B cell (primary cell): Measurements from ENCODE around the gene TFEC. TPM values are rescaled to one million over a fixed set of nuclear protein-coding genes. Genes with fewer than 3 reads are reported as not detected.
"Not testable (repeated sequence)": the region's sequence is repeated elsewhere in the genome, so short reads cannot be mapped to it uniquely, and the experiment has no call there.

Source experiments
- ATAC-seq: fragments of 200-7000 bp; cut with Tn5 transposase; one replicate; pipeline ENCODE4 v1.10.0; 2021; ENCODE audit warnings: low read depth, mild to moderate bottlenecking, moderate number of reproducible peaks, moderate library complexity
- CTCF ChIA-PET: fragments of 350-600 bp; sonication (Branson Sonifier 250); formaldehyde crosslinking; loops from one replicate; lab custom pipeline; 2021; ENCODE audit warnings: antibody characterized with exemption, inconsistent platforms; lab: Charles Lee
- POLR2A ChIA-PET: fragments of 350-600 bp; sonication (Branson Sonifier 250); formaldehyde crosslinking; loops from one replicate; lab custom pipeline; 2021; ENCODE audit warnings: antibody characterized with exemption; lab: Charles Lee
- DNase-seq: peaks from one replicate; pipeline ENCODE4 v3.0.0; 2013
- H2AFZ ChIP-seq: 2 replicates; pipeline ENCODE4 v1.6.1; 2012; ENCODE audit warnings: mild to moderate bottlenecking, low read depth, low read length; ENCODE audit not compliant: insufficient read depth, poor library complexity, severe bottlenecking
- H3K27ac ChIP-seq, 2 donors: 1 replicate in 1 of 2; 2 replicates in 1 of 2; pipeline ENCODE4 v1.5.1; 2012 to 2013; ENCODE audit warnings: low read length in 2 of 2, mild to moderate bottlenecking in 2 of 2, moderate library complexity in 1 of 2
- H3K27me3 ChIP-seq, 4 experiments: fragments of 200-600 bp in 1 of 4; sonication (generic) in 1 of 4; replicated peaks in 1 of 4; 1 replicate in 2 of 4; 2 replicates in 2 of 4; pipeline versions ENCODE4 v1.6.1 to v1.7.0; 2013 to 2016; ENCODE audit warnings: low read length in 3 of 4, mild to moderate bottlenecking in 2 of 4, mixed read lengths in 1 of 4, moderate library complexity in 1 of 4; ENCODE audit not compliant: insufficient read depth in 4 of 4, control insufficient read depth in 3 of 4; ENCODE audit errors: control extremely low read depth in 1 of 4
- H3K36me3 ChIP-seq, 2 experiments: replicated peaks in 1 of 2; 1 replicate in 1 of 2; 2 replicates in 1 of 2; pipeline versions ENCODE4 v1.6.1 to v1.7.1; 2013; ENCODE audit warnings: low read length in 1 of 2; ENCODE audit not compliant: insufficient read depth in 2 of 2, control insufficient read depth in 1 of 2; ENCODE audit errors: control extremely low read depth in 1 of 2, extremely low read depth in 1 of 2
- H3K4me1 ChIP-seq, 2 donors: fragments of 200-600 bp in 1 of 2; sonication (generic) in 1 of 2; 1 replicate in 1 of 2; 2 replicates in 1 of 2; pipeline versions ENCODE4 v1.5.1 to v1.6.1; 2013 to 2017; ENCODE audit warnings: low read length in 2 of 2; ENCODE audit not compliant: control insufficient read depth in 2 of 2, insufficient read depth in 2 of 2
- H3K4me2 ChIP-seq: replicated peaks from 2 replicates; pipeline ENCODE3; 2012; ENCODE audit warnings: mild to moderate bottlenecking, low read depth, low read length; ENCODE audit not compliant: poor library complexity, severe bottlenecking
- H3K4me3 ChIP-seq, 5 experiments: fragments of 200-600 bp in 1 of 5; sonication (generic) in 1 of 5; 1 replicate in 3 of 5; 2 replicates in 2 of 5; pipeline versions ENCODE4 v1.5.1 to v1.7.0; 2011 to 2016; ENCODE audit warnings: low read length in 4 of 5, mild to moderate bottlenecking in 4 of 5, low read depth in 2 of 5, control low read depth in 1 of 5, moderate library complexity in 1 of 5; ENCODE audit not compliant: insufficient read depth in 1 of 5; ENCODE audit errors: control extremely low read depth in 1 of 5, extremely low read depth in 1 of 5
- H3K79me2 ChIP-seq: fragments of 200-600 bp; sonication (generic); one replicate; pipeline ENCODE4 v1.6.0; 2016; ENCODE audit warnings: low read length; ENCODE audit not compliant: control insufficient read depth, insufficient read depth
- H3K9ac ChIP-seq: fragments of 200-600 bp; sonication (generic); 2 replicates; pipeline ENCODE4 v1.6.1; 2017; ENCODE audit warnings: mild to moderate bottlenecking, low read length, moderate library complexity
- H3K9me3 ChIP-seq, 3 donors: one replicate each; pipeline versions ENCODE4 v1.6.1 to v1.7.1; 2013; ENCODE audit warnings: low read length in 2 of 3; ENCODE audit not compliant: control insufficient read depth in 2 of 3, insufficient read depth in 1 of 3; ENCODE audit errors: control extremely low read depth in 1 of 3
- H4K20me1 ChIP-seq: 2 replicates; pipeline ENCODE4 v1.6.0; 2012; ENCODE audit warnings: mild to moderate bottlenecking, low read length; ENCODE audit not compliant: insufficient read depth, control insufficient read depth, poor library complexity, severe bottlenecking
- H3K27ac Mint-ChIP-seq: one replicate; pipeline ENCODE4 v1.8.0; 2021; ENCODE audit warnings: mixed read lengths
- H3K27me3 Mint-ChIP-seq: one replicate; pipeline ENCODE4 v1.8.0; 2021; ENCODE audit warnings: mixed read lengths
- H3K4me1 Mint-ChIP-seq: one replicate; pipeline ENCODE4 v1.8.0; 2021; ENCODE audit warnings: mixed read lengths
- H3K4me3 Mint-ChIP-seq: one replicate; pipeline ENCODE4 v1.8.0; 2021; ENCODE audit warnings: mixed read lengths
- H3K9me3 Mint-ChIP-seq: one replicate; pipeline ENCODE4 v1.8.0; 2022; ENCODE audit warnings: mixed read lengths; ENCODE audit not compliant: insufficient read depth
- EZH2 ChIP-seq: IDR thresholded peaks from 2 replicates; pipeline ENCODE4 v1.6.1; 2012; ENCODE audit warnings: borderline replicate concordance, low read depth, mild to moderate bottlenecking, moderate library complexity, low read length; ENCODE audit not compliant: insufficient read depth, poor library complexity, severe bottlenecking
- WGBS: methylation state at CpG from one replicate; pipeline ENCODE4 v1.1.5; 2013; ENCODE audit warnings: missing lambda C conversion rate; ENCODE audit not compliant: insufficient coverage; 5-methylcytosine and 5-hydroxymethylcytosine counted together
- intact Hi-C: fragments of 100-400 bp; cut with micrococcal nuclease; formaldehyde crosslinking; loops from one replicate; pipeline ENCODE4 v1.10.0; 2022
- polyA plus RNA-seq: library from polyadenylated mRNA; depleted of rRNA; stranded (reverse); fragments of >200 nt; gene quantifications from 2 replicates; pipeline ENCODE4 v1.2.3, GENCODE V29; 2012
- total RNA-seq, 2 donors: library from RNA; stranded (reverse); fragments of 120-200 nt in 1 of 2; gene quantifications; 1 replicate in 1 of 2; 2 replicates in 1 of 2; pipeline versions ENCODE4 v1.2.3 to v1.2.4, GENCODE V29; 2013 to 2022
- TF ChIP-seq, protein P1 (sequence below): fragments of 200-600 bp; IDR thresholded peaks from one replicate; pipeline ENCODE4 v1.8.0; 2022; ENCODE audit warnings: antibody characterized with exemption, mild to moderate bottlenecking

The TFEC gene
- total and polyA plus RNA-seq, 2 donors (not counting 1 experiment from before 2014, with no cell fraction given), result 17.3 to 36.3 TPM

DNA sequence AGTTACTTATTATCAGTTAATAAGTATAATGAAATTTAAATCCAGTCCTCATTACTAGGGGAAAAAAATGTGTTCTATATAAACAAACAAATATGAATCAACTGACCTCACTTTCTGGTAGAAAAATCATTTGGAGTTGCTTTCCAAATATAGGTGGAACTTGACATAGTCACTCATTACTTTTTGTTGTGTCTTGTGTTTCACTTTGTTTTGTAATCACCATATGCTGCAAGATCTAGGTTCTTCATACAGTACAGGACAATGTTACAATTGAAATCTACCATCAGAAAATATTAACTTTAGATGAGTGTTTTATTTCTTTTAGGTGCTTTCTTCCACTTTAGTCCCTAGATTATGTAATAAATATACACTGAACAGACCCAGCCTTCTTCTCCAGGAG, 16.9 kb downstream of the TFEC start:
- TF ChIP-seq EZH2, result no peak
- TF ChIP-seq, protein P1, sequence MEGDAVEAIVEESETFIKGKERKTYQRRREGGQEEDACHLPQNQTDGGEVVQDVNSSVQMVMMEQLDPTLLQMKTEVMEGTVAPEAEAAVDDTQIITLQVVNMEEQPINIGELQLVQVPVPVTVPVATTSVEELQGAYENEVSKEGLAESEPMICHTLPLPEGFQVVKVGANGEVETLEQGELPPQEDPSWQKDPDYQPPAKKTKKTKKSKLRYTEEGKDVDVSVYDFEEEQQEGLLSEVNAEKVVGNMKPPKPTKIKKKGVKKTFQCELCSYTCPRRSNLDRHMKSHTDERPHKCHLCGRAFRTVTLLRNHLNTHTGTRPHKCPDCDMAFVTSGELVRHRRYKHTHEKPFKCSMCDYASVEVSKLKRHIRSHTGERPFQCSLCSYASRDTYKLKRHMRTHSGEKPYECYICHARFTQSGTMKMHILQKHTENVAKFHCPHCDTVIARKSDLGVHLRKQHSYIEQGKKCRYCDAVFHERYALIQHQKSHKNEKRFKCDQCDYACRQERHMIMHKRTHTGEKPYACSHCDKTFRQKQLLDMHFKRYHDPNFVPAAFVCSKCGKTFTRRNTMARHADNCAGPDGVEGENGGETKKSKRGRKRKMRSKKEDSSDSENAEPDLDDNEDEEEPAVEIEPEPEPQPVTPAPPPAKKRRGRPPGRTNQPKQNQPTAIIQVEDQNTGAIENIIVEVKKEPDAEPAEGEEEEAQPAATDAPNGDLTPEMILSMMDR, result no peak
- POLR2A ChIA-PET, result no interaction called here
- DNase-seq, result no peak
- H3K27me3 ChIP-seq, result no peaks in the 10 kb centered on the region
- Mint-ChIP-seq H3K27ac (no peak overlapping the region), H3K9me3 (no peaks in the 10 kb centered on the region), H3K27me3 (no peaks in the 10 kb centered on the region), H3K4me3 (no peak overlapping the region), H3K4me1 (peaks cover 5% of the 10 kb centered on the region)
- no peak for ATAC-seq
- intact Hi-C loops, result no loop called here
- no peak overlapping the region for H3K4me3 ChIP-seq
- no peak overlapping the region for H3K27ac ChIP-seq
- H3K9me3 ChIP-seq, result no peaks in the 10 kb centered on the region
- no peak overlapping the region for H2AFZ ChIP-seq
- H3K36me3 ChIP-seq, result no peaks in the 10 kb centered on the region
- CTCF ChIA-PET, result no interaction called here
- H3K79me2 ChIP-seq, result no peaks in the 10 kb centered on the region
- H3K4me2 ChIP-seq, result no peak overlapping the region
- H4K20me1 ChIP-seq, result no peaks in the 10 kb centered on the region
- H3K9ac ChIP-seq, result no peak overlapping the region
- peaks cover 0 to 1% of the 10 kb centered on the region in 2 donors for H3K4me1 ChIP-seq

DNA sequence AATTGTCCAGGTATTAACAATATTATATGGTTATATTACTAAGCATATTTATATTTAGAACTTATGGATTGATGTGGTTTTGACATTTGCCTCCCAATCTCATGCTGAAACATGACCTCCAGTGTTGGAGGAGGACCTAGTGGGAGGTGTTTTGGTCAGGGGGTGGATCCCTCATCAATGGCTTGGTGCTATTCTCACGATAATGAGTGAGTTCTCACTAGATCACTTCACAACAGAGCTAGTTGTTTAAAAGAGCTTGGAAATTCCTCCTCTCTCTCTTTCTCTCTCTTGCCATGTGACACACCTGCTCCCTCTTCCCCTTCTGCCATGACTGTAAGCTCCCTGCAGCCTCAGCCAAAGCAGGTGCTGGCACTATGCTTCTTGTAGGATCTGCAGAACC, 19.0 kb downstream of the TFEC start:
- Mint-ChIP-seq H3K27me3 (no peaks in the 10 kb centered on the region), H3K27ac (no peak overlapping the region), H3K4me3 (no peak overlapping the region), H3K4me1 (no peaks in the 10 kb centered on the region), H3K9me3 (no peaks in the 10 kb centered on the region)
- TF ChIP-seq, protein P1, result no peak
- TF ChIP-seq EZH2, result no peak
- Histone ChIP-seq H3K27ac (no peak overlapping the region), H3K9ac (no peak overlapping the region), H3K4me1 (no peaks in the 10 kb centered on the region), H3K79me2 (no peaks in the 10 kb centered on the region), H3K9me3 (no peaks in the 10 kb centered on the region), H3K27me3 (no peaks in the 10 kb centered on the region), H3K4me3 (no peak overlapping the region), H3K4me2 (no peak overlapping the region), H4K20me1 (no peaks in the 10 kb centered on the region), H2AFZ (no peak overlapping the region), H3K36me3 (no peaks in the 10 kb centered on the region)
- DNase-seq, result no peak
- no peak for ATAC-seq
- WGBS, result no CpG with 5 or more reads among the region's 1 CpG
- POLR2A ChIA-PET, result no interaction called here
- CTCF ChIA-PET, result no interaction called here
- intact Hi-C loops, result no loop called here

DNA sequence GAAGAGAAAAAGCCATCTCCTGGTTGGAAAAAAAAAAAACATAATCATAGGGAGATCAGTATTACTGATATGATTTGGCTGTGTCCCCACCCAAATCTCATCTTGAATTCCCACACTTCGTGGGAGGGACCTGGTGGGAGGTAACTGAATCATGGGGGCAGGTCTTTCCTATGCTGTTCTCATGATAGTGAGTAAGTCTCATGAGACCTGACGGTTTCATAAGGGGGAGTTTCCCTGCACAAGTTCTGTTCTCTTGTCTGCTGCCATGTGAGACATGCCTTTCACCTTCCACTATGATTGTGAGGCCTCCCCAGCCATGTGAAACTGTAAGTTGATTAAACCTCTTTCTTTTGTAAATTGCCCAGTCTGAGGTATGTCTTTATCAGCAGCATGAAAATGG, 25.8 kb downstream of the TFEC start:
- H3K27ac ChIP-seq, H3K27ac Mint-ChIP-seq, H2AFZ ChIP-seq, H3K4me1 Mint-ChIP-seq, POLR2A ChIA-PET, H4K20me1 ChIP-seq, H3K36me3 ChIP-seq, H3K79me2 ChIP-seq, H3K27me3 Mint-ChIP-seq, intact Hi-C loops, H3K27me3 ChIP-seq, DNase-seq, CTCF ChIA-PET, H3K4me2 ChIP-seq, H3K9ac ChIP-seq, ATAC-seq, H3K9me3 ChIP-seq, H3K4me3 Mint-ChIP-seq, H3K9me3 Mint-ChIP-seq, H3K4me1 ChIP-seq, H3K4me3 ChIP-seq: not testable (repeated sequence)
- WGBS, result no CpG with 5 or more reads among the region's 2 CpGs
